ENCODE data around the gene SPPL2C. TPM values are rescaled to one million over a fixed set of nuclear protein-coding genes. Genes with fewer than 3 reads are reported as not detected.

SPPL2C gene
- total RNA-seq, 3 donors from 2014 or later = not detected

DNA sequence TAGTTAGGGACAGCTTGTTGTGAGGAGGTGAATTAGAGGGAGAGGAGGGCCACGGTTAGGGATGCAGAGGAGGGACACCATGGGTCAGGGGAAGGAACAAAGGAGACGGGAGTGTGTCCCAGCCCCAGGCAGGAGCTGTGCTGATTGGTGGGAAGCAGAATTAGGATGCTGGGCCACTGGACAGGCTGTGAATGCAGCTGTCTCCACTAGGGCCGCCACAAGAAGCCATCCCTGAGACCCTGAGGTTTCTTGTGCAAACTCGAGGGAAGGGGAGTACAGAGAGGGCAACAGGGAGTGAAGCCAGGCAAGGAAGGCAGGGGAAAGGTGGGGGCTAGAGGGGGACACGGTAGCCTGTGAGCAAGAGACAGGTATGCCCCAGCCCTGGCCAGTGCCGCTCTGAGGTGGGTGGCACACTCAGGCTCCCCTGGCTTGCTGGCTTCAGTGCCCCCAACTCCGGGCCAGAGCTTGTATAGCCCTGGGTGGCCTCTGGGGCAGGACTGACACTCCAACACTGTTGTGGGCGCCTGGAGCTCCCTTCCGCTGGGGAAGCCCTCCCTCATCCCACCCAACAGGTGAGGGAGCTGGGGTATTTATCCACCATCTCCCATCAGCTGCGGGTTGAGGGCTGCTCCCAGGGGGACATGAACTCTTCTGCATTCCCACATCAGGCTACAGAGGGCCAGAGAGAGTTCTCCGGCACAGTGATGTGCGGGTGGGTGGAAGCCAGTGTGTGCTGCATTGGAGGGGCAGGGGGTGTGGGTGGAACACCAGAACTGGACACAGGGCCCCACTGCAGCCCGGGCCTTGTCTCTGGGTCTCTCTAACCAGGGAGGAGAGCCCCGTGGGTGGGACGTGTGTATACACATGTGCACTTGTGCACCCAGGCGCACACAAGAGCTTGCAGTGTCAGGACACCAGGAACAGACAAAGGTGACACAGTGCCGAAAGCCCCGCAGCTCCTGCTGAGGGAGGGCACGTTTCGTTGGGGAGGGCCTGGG, 8.3 kb upstream of the SPPL2C start:
- DNase-seq (ENCODE audit: low spot score in 2 of 2) = no peak
- intact Hi-C loops (cut with DNase I; ENCODE audit: low total_unique reads) = no loop called here
- Histone ChIP-seq H3K4me1 (no peaks in the 10 kb centered on the region), H3K4me3 (no peak overlapping the region), H3K27ac (no peak overlapping the region), H3K36me3 (no peaks in the 10 kb centered on the region), H3K9me3 (no peaks in the 10 kb centered on the region), H3K27me3 (peaks cover 0 to 10% of the 10 kb centered on the region in 2 donors)
- no peak for TF ChIP-seq POLR2A (IDR thresholded peaks at IDR 0.05)
- TF ChIP-seq, protein P1, sequence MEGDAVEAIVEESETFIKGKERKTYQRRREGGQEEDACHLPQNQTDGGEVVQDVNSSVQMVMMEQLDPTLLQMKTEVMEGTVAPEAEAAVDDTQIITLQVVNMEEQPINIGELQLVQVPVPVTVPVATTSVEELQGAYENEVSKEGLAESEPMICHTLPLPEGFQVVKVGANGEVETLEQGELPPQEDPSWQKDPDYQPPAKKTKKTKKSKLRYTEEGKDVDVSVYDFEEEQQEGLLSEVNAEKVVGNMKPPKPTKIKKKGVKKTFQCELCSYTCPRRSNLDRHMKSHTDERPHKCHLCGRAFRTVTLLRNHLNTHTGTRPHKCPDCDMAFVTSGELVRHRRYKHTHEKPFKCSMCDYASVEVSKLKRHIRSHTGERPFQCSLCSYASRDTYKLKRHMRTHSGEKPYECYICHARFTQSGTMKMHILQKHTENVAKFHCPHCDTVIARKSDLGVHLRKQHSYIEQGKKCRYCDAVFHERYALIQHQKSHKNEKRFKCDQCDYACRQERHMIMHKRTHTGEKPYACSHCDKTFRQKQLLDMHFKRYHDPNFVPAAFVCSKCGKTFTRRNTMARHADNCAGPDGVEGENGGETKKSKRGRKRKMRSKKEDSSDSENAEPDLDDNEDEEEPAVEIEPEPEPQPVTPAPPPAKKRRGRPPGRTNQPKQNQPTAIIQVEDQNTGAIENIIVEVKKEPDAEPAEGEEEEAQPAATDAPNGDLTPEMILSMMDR (IDR thresholded peaks at IDR 0.05) = no peak
- TF ChIP-seq POLR2AphosphoS5 (IDR thresholded peaks at IDR 0.05) = no peak

DNA sequence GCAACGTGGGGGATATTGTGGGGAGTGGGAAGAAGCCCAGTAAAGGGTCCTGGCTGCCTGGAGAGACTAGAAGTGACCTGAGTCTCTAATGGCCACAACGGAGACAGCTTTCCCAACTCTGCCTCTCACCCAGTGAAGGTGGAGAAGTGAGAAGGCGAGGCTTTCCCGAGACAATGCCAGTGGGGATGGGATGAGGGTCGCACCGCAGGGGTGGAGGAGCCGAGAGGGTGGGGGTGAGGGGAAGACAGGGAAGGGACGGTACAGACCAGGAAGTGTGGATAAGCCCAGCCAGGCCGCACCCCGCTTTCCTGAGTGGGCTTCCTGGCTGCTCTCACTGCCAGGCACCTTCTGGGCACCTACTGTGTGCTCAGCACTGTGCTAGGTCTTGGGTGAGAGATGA, 7.5 kb upstream of the SPPL2C start:
- no peak for DNase-seq (ENCODE audit: low spot score in 2 of 2)
- no peaks in the 10 kb centered on the region for H3K9me3 ChIP-seq
- intact Hi-C loops (cut with DNase I; ENCODE audit: low total_unique reads) = no loop called here
- no peaks in the 10 kb centered on the region for H3K4me1 ChIP-seq
- TF ChIP-seq POLR2AphosphoS5 (IDR thresholded peaks at IDR 0.05) (no peak), POLR2A (IDR thresholded peaks at IDR 0.05) (no peak)
- TF ChIP-seq, protein P1 (IDR thresholded peaks at IDR 0.05) = no peak
- H3K27me3 ChIP-seq = peaks cover 0 to 10% of the 10 kb centered on the region in 2 donors
- no peak overlapping the region for H3K4me3 ChIP-seq
- no peak overlapping the region for H3K27ac ChIP-seq
- no peaks in the 10 kb centered on the region for H3K36me3 ChIP-seq

DNA sequence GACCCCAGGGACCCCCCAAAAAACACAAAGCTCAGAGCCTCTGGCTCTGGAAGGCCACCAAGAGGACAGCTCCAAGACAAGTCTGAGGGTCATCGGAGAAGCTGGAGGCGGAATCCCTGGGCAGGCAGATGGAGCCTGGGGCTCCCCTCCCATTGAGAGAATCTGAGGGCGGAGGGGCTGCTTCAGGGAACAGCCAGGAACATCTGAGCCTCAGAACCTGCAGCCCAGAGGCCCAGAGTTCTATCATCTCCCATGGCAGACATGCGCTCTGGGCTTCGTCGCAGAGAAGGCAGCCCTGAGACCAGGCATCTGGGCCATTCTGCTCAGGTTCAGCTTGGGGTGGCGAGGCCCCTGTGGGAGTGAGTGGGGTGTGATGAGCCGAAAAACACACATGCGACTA, 7.1 kb upstream of the SPPL2C start:
- intact Hi-C loops (cut with DNase I; ENCODE audit: low total_unique reads) = no loop called here
- Histone ChIP-seq H3K36me3 (no peaks in the 10 kb centered on the region), H3K27ac (no peak overlapping the region), H3K27me3 (peaks cover 0 to 10% of the 10 kb centered on the region in 2 donors), H3K4me3 (no peak overlapping the region), H3K4me1 (no peaks in the 10 kb centered on the region), H3K9me3 (no peaks in the 10 kb centered on the region)
- TF ChIP-seq POLR2A (IDR thresholded peaks at IDR 0.05) (no peak), POLR2AphosphoS5 (IDR thresholded peaks at IDR 0.05) (no peak)
- TF ChIP-seq, protein P1 (IDR thresholded peaks at IDR 0.05) = no peak
- no peak for DNase-seq (ENCODE audit: low spot score in 2 of 2)

DNA sequence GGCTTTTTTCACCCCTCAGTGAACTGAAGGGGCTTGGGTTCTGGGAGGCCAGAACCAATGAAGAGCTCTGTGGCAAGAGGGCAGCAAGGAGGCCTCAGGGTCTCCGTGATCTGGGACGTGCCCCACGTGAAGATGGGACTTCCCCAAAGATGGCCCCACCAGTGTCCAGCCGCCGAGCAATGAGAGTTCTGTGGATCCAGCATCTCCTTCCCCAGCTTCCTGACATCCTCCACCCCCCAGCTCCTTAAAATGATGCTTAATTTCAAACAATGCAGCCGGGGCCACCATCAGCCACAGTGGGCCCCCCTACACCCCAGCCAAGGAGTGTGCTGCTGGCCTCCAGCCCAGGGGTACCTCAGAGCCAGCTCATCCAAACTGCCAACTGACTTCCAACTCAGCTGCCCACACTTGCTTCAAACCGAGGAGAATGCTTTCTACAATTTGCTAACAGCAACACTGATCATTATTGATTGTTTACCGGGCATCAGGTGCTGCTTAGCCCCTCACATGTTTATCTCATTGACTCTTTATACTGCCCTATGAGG, 5.9 kb upstream of the SPPL2C start:
- Histone ChIP-seq H3K4me3 (no peak overlapping the region), H3K27ac (no peak overlapping the region), H3K9me3 (no peaks in the 10 kb centered on the region), H3K36me3 (no peaks in the 10 kb centered on the region), H3K27me3 (peaks cover 0 to 10% of the 10 kb centered on the region in 2 donors), H3K4me1 (no peaks in the 10 kb centered on the region)
- no peak for DNase-seq (ENCODE audit: low spot score in 2 of 2)
- intact Hi-C loops (cut with DNase I; ENCODE audit: low total_unique reads) = no loop called here
- TF ChIP-seq POLR2A (IDR thresholded peaks at IDR 0.05) (no peak), POLR2AphosphoS5 (IDR thresholded peaks at IDR 0.05) (no peak)
- TF ChIP-seq, protein P1 (IDR thresholded peaks at IDR 0.05) = no peak

DNA sequence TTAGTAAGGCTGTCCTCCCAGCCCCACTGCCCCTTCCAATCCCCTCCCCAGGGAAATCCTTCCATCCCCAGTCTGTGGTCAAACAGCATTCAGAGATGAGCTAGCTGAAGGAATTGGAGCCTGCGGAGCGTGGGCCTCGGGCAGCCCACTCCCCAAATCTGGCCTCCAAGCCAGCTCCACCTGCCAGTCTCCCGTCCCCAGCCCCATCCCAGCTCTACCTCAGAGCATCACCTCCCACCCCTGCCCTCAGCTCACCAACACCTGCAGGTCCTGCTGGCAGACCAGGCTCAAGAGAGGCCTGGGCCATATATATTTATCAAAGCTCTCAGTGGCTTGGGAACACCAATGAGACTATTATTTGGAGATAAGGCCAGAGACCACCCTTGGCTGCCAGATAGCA, 5.2 kb upstream of the SPPL2C start:
- TF ChIP-seq POLR2AphosphoS5 (IDR thresholded peaks at IDR 0.05) (no peak), POLR2A (IDR thresholded peaks at IDR 0.05) (no peak)
- TF ChIP-seq, protein P1 (IDR thresholded peaks at IDR 0.05) = no peak
- no peak overlapping the region for H3K4me3 ChIP-seq
- H3K27me3 ChIP-seq = peaks cover 0 to 10% of the 10 kb centered on the region in 2 donors
- no peaks in the 10 kb centered on the region for H3K9me3 ChIP-seq
- H3K36me3 ChIP-seq = no peaks in the 10 kb centered on the region
- intact Hi-C loops (cut with DNase I; ENCODE audit: low total_unique reads) = no loop called here
- H3K27ac ChIP-seq = no peak overlapping the region
- DNase-seq (ENCODE audit: low spot score in 2 of 2) = no peak
- H3K4me1 ChIP-seq = no peaks in the 10 kb centered on the region

Measured in breast epithelium (tissue), 4 donors.